Endothelial cell of umbilical vein (primary cell): ENCODE results near the gene G0S2.

Source experiments
- CTCF ChIP-seq, 2 donors: IDR thresholded peaks; 1 replicate in 1 of 2; 2 replicates in 1 of 2; pipeline ENCODE4 v1.5.1; 2011; ENCODE audit warnings: low read length in 2 of 2, mild to moderate bottlenecking in 2 of 2, moderate library complexity in 2 of 2, control low read depth in 1 of 2, inconsistent platforms in 1 of 2, low read depth in 1 of 2; ENCODE audit not compliant: insufficient read depth in 1 of 2; ENCODE audit errors: extremely low read depth in 1 of 2
- MYC ChIP-seq: IDR thresholded peaks from one replicate; pipeline ENCODE4 v1.6.1; 2011; ENCODE audit warnings: mild to moderate bottlenecking, low read depth, low read length
- POLR2AphosphoS5 ChIP-seq: IDR thresholded peaks from 2 replicates; pipeline ENCODE4 v1.6.1; 2012; ENCODE audit warnings: low read depth, mild to moderate bottlenecking, control low read depth, low read length, moderate library complexity; ENCODE audit not compliant: insufficient read depth

- TF ChIP-seq CTCF (IDR thresholded peaks at IDR 0.05; ENCODE audit: extremely low read depth in 1 of 2, insufficient read depth in 1 of 2, low read depth in 1 of 2, low read length in 2 of 2) (no peak), MYC (no peak), POLR2AphosphoS5 (no peak)
These were observed 21.9 kb downstream of the G0S2 start for GRCh38 chr1:209697126-209697525.
